LHCN-M2 (cell line): ENCODE measurements around the gene MBNL1. TPM values are rescaled to one million over a fixed set of nuclear protein-coding genes. Genes with fewer than 3 reads are reported as not detected.
"Not testable (repeated sequence)": the region's sequence is repeated elsewhere in the genome, so short reads cannot be mapped to it uniquely, and the experiment has no call there.

Experiments used
- DNase-seq: peaks from one replicate; pipeline ENCODE4 v3.0.0-alpha.2; 2012; ENCODE audit warnings: low read depth
- total RNA-seq: library from RNA; depleted of rRNA; stranded (reverse); fragments of >200 nt; gene quantifications from 2 replicates; pipeline ENCODE4 v1.2.3, GENCODE V29; 2014

MBNL1 gene
- total RNA-seq, 1 experiment from 2014 or later = 149 TPM

DNA sequence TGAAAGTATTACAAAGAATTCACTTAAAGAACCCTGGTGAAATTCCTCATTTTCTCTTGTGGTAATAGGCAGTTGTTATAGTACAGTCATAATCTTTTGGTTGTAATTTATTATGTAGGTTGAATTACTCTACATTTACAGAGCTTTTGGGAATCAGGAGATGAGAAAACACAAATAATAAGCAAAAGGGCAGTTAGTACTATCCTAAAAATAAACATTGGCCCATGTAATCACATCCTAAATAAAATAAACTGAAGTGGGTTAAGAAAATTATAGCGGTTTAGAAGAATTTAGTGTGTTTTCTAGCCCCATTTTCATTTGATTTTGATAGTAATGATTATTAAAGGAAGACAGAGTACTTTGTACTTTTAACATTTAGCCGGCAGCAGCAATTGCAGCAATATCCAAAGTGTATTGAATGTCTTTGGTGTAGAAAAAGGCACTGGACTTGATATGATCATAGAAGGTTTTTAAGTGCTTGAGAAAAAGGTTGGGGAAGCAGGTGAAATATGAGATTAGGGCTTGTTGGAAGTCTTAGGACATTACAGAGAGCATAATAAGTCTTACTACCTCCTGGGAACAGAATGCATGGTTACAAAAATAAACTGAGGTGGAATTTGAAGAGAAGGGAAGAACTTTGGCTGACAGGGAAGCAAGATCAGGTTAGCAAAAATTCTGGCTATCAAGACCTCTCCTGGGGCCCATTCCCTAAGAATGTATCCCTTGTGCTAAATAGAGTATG, 79.9 kb downstream of the MBNL1 start:
- DNase-seq = no peak

DNA sequence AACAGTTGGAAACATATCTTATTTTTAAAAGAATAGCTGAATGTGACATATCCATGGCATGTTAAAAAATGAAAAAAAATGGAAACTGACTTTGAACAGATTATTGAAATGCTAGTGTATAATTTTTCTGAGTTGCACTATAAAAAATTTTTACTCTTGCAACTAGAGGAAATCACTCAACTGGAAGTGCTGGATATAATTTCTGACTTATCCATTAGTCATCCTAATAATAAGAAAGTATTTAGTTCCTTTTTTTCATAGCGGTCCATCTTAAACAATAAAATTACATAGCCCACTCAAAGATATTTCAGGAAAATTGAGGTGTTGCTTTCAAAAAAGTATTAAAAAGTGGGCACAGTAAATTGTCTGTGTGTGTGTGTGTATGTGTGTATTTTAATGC, 80.7 kb downstream of the MBNL1 start:
- no peak for DNase-seq

DNA sequence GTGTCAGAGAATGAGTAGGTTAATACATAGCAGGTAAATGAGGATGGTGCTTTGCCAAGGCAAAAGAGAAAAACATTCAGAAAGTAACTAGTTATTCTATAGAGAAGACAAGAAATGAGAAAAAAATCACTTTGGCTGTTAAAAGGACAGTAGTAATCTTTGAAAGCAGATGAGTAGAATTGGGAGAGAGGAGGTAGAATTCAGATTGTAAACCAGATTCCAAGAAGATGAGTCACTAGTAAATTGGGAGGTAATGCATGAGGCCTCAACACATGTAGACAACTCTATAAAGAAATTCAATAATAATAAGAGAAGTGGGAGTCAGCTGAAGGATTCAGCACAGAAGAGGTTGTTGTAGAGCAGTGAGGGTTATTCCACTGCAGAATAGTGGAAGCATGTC, 81.4 kb downstream of the MBNL1 start:
- DNase-seq = no peak

DNA sequence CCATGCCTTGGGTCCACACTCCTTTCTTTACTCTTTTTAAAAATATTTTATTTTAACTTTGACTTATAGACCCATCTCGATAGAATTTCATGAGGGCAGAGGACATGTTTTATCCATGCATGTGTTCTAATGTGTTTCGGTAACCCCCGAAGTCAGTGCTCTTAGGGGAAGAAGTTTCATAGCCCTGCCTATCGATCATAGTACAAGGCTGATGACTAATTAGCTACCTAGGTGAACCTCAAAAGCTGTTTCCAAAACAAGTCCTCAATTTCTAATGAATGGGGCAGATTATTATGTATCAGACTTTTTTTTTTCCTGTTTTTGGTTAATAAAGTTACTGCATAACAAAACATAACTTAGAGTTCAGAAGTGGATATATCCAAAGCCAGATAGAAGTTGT, 82.0 kb downstream of the MBNL1 start:
- DNase-seq = no peak

DNA sequence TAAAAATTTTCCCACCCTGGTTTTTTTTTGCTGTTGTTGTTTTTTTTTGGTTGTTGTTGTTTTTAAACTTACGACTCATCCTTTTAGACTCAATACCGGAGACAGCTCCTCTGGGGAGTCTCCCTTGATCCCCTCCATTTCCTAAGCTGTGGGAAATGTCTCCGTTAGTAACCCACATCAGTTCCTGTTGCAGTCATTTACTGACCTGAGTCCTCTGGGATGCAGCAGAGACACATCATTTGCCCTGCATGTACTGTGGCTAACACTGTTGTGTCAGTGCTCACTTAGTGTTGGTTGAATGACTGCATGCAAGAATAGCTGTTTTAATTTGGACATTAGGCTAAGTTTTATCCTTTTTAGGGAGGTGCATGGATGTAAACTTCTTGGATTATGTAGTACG, 83.8 kb downstream of the MBNL1 start:
- peak; percentile 87 for DNase-seq

DNA sequence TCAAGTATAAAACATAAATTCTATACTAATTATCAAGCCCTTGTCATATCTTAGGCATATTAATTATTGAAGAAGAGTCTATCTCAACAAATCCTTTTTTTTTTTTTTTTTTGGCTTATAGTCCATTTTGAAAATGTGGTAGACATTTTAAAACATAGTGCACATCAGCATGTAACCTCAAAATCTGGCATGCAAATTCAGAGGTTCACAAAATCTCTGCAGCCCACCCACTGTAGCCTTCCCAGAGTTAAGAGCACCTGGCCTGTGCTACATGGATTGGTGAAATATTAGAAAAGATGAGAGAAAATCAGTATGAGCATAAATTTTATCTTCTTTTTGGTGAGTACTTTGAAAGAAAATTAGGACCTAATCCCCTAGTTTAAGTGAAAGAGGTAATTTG, 84.8 kb downstream of the MBNL1 start:
- no peak for DNase-seq

DNA sequence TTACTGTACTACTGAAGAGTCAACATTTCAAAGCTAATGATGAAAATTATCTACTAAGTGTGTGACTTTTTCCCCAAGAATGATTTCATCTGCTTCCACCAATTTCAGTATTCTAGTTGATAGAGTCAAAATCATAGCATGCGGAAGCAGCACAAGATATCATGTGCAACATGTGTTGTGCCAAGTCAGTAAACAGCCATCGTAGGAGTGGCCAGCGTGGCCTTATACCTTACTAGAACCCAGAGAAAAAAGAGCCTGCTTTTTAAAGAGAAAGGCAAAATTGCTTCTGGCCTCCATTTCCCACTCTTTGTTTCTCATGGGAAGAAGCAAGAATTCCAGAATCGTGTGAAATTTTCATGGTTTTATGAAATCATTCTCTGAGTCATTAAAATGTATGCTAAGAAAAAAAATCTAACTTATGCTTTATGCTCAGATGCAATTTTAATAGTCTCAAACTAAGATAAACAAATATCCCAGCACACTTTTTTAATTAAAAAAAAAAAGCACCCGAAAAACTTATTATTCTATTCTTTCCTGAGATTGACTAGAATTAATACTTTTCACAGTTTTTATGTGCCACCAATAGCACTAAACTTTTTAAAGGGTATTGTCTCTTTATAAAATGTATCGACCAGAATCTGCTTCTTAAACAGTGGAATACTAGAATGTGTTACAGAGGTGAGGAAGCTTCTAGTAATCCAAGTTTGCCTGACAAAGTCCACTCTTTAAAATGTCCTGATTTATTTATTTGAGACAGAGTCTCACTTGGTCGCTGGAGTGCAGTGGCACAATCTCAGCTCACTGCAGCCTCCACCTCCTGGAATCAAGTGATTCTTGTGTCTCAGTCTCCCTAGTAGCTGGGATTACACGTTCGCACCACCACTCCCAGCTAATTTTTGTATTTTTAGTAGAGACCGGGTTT, 87.3 kb downstream of the MBNL1 start:
- no peak for DNase-seq

DNA sequence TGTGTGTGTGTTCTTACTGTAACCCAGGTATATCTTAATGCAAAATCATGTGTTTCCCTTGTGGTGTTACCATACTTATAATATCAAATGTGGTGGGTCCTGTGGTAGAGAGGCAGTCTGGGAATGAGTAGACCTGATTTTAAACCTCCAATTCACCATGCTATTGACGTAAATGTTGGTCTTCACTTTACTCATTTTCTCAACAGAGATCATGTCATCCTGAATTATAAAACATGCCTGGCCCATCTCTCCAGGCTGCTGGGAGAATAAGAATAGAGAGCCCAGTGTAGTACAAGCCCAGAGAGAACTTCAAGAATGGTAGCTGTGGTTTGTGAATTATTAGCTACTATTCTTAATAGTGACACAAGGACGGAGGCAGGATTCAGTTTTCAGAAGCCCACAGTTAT, 88.1 kb downstream of the MBNL1 start:
- no peak for DNase-seq

DNA sequence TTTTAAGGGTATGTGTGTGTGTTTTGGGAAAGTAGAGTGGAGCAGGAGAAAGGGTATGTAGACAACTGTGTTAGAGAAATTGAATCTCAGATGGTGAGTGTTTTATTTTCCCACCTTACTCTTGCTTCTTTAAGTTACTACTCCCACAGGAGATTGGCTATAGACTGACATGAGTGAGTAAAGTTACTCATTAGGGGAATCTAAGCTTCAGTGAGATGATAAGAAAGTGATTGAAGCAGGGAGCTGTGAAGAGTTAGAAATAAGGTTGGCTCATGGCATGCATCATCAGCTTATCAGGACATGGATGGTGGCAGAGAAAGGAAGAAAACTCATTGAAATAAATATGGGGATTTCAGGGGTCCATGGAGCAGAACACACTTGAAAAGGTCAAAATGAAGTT, 88.9 kb downstream of the MBNL1 start:
- no peak for DNase-seq

DNA sequence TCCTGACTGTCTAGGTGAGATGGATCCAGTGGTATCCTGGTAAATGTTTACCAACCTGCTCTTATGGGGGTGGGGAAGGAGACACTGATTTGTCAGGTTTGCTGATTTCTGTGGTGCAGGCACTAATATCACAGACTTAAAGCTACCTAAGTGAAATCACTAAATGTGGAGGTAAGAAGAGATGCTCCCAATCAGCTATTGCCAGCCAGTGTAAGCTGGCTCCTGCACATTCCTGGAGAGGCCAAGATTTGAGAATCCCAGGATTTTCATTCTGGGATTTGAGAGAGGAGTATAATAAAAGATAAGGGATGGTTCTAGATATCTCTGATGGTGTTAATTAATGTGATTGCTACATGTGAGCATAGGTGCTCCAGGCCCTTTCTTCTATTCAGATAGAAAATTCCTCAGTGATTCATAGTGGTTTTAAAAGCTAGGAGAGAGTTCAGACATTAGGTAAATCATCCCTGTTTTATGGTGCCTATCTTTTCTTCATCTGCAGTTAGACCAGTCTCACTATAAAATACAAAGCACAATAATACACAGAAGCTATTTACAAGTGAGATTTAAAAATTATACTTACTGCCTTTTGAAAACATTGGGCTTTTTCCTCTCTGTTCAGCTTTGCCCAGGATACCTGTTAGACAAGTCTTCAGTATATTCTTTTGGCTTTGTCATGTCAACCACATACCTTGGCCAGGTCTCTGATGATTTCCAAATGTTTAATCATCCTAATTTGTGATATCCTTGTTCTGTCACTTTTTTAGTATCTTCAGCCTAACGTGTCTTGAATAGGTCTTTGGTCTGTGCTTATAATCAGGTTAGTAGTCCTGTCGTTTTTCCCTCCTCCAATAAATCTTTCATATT, 90.9 kb downstream of the MBNL1 start:
- DNase-seq = no peak

DNA sequence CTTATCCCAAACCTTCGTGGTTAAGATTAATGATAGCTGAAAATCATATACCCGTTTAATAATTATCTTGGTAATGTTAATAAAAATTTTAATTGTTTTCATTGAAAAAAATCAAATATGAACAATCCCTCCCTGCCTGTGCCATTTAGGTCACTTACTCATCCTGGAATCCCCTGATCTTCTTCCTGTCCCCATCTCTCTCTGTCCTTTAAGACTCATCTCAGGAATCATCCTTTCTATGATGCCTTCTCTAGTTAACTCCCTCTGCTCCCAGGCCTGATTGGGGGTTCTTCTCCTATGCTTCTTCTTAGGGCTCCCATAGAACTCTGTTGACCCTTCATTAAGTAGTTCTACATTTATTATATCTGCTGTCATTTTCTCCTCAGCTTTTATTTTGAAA, 91.6 kb downstream of the MBNL1 start:
- DNase-seq = no peak

DNA sequence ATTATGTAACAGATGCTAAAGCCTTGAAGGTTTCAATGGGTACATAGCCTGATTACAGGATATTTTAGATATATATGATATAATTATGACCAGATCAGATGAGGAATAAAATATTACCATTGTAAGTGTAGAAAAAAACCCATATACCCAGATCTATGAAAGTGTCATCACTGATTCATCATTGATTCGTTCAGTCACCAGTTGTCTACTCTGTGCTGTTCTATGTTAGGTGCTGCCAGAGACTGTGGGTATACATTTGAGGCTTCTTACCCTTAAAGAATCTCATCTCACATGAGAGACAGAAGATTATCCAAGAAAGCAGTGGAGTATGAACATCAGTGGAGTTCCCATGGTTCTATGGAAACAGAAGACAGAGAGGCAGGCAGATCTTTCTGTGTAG, 92.2 kb downstream of the MBNL1 start:
- DNase-seq = no peak

DNA sequence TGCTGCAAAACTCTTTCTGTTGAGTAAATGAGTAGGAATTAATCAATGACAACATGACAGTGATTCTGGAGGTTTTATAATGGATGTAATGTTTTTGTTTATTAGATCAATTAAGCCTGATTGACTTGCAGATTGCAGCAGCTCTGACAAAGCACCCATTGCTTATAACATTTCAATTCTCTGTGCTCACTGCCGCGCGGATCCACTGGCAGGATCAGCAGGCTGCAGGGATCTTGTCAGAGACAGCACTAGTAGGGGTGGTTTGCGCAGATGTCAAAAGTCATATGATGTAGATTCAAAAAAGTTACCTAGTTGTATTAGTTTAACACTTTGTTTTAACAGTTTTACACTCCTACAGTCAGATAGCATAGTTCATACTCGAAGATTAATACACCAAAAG, 93.4 kb downstream of the MBNL1 start:
- DNase-seq = no peak

DNA sequence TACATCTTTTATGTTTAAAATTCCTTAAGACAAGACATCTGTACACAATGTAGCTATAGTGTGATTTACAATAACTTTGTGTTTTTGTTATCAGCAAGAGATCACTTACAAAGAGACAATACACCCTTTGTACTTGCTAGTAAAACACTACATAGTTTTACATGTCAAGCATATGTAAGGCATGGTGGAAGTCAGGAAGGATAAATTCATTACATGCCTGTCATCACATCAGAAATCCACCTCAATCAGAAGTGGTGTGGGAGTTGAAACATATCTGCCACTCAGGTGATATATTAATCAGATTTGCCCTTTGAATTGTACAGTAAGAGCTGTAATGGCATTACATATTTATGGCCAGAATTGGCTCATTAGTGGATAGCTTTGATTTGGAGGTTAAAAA, 95.5 kb downstream of the MBNL1 start:
- no peak for DNase-seq

DNA sequence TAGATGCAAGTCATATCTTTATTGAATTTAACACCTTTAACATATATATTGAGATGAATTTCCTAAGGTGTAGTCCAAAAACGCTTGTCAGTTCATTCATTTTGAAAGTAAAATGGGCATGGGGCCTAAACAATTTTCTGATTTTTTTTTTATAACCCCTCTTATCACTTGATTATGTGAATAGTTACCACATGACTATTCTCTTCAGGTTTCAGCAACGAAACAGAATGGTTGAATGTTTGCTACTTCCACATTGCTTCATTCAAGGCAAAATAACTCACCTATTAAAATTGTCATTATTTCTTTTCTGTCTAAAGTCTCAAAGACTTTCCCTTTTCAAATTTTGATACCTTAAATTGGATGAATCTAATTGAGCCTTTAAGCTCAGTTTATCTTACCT, 96.4 kb downstream of the MBNL1 start:
- no peak for DNase-seq

DNA sequence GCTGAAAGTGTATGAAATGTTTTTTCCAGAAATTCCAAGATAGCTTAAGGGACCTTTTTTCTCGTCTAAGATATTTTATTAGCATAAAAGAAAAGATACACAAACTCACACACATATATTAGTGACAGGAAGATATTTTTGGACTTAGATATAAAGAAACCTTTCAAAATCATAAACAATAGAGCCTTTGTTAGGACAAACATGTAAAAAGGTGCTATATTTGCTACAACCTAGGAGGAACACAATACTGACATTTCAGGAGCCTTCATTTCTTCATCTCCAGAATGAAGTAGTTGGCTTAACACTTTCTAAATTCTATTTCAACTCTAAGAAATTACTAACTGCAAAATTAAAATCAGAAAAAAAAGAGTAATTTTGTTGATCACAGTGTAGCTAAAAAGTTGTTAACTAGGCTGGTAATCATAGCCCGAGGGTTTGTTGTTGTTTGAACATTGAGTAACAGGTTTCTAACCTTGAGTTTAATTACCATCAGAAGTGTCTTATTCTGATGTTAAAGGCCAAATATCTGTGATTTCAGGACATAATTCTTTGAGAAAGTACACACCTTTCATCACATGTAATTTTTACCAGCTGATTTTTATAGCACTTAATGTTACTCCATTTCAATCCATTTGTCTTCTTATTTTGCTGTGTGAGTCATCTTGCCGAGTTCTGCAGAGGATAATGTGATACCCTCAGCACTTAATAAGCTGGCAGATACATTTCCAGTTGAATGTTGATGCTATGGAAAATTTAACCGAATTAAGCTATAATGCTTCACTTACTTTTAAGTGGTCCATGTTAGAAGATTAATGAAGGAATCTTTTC, 97.3 kb downstream of the MBNL1 start:
- peak; percentile 62 for DNase-seq

DNA sequence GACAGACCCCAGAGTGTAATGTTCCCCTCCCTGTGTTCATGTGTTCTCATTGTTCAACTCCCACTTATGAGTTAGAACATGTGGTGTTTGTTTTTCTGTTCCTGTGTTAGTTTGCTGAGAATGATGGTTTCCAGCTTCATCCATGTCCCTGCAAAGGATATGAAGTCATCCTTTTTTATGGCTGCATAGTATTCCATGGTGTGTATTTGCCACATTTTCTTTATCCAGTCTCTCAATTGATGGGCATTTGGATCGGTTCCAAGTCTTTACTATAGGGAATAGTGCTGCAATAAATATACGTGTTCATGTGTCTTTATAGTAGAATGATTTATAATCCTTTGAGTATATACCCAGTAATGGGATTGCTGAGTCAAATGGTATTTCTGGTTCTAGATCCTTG, 98.5 kb downstream of the MBNL1 start:
- DNase-seq = not testable (repeated sequence)

DNA sequence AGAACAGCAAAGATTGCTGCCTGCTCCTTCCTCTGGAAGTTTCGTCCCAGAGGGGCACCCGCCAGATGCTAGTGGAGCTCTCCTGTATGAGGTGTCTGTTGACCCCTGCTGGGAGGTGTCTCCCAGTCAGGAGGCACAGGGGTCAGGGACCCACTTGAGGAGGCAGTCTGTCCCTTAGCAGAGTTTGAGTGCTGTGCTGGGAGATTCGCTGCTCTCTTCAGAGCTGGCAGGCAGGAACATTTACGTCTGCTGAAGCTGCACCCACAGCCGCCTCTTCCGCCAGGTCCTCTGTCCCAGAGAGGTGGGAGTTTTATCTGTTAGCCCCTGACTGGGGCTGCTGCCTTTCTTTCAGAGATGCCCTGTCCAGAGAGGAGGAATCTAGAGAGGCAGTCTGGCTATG, 103.9 kb downstream of the MBNL1 start:
- not testable (repeated sequence) for DNase-seq

DNA sequence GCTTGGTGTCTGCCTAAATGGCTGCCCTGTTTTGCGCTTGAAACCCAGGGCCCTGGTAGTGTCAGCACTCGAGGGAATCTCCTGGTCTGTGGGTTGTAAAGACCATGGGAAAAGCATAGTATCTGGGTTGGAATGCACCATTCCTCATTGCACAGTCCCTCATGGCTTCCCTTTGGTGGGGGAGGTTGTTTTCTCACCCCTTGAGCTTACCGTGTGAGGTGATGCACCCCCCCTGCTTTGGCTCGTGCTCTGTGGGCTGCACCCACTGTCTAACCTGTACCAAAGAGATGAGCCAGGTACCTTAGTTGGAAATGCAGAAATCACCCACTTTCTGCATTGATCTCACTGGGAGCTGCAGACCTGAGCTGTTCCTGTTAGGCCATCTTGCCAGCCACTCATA, 104.7 kb downstream of the MBNL1 start:
- DNase-seq = no peak

DNA sequence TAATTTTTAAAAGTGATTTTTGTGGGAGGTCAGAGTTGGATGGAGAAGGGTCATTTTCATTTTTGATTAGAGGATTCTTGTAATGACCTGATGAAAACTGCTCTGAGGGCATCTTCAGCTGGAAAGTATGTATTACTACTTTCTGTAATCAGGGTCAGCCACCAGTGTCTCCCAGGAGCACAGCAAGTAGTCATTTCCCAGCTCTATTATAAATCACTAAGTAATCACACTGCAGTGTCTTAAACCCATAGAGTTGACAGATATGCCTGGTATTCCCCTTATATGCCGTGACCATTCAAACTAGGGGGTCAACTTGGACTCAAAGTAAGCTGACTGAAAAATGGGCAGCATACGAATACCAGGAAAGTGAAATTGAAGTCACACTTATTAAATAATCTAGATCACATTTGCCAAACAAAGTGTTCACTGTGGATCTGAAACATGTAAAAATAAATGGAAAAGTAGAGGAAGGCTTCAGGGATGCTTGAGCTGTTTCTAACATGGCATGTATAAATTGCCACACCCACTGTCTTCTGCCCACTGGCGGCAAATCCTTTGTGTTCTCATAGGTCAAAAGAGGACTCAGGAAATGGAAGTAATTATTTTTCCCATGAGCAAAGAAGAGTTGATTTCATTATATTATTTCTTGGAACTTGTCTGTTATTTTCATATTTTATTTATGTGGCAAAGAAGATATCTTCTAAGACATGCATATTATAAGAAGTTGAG, 105.7 kb downstream of the MBNL1 start:
- DNase-seq = no peak
